Colonic mucosa (tissue), 4 donors: Measurements from ENCODE around the gene CD27. TPM values are rescaled to one million over a fixed set of nuclear protein-coding genes. Genes with fewer than 3 reads are reported as not detected.

Experiments
- DNase-seq: peaks from one replicate; pipeline ENCODE4 v3.0.0-alpha.2; 2020
- H3K27ac ChIP-seq: fragments of 200-600 bp; one replicate; pipeline ENCODE4 v1.8.0; 2021
- H3K27me3 ChIP-seq: fragments of 200-600 bp; one replicate; pipeline ENCODE4 v1.8.0; 2021
- H3K36me3 ChIP-seq: fragments of 200-600 bp; one replicate; pipeline ENCODE4 v1.8.0; 2021
- H3K4me1 ChIP-seq: fragments of 200-600 bp; one replicate; pipeline ENCODE4 v1.8.0; 2021; ENCODE audit warnings: mild to moderate bottlenecking
- H3K4me3 ChIP-seq: fragments of 200-600 bp; one replicate; pipeline ENCODE4 v1.8.0; 2021
- H3K9ac ChIP-seq, 2 donors: one replicate each; pipeline ENCODE4 v1.7.0; 2013; ENCODE audit warnings: control low read depth in 2 of 2, low read depth in 2 of 2, low read length in 2 of 2
- H3K9me3 ChIP-seq: fragments of 200-600 bp; one replicate; pipeline ENCODE4 v1.8.0; 2021
- intact Hi-C: fragments of 100-400 bp; cut with DNase I; formaldehyde crosslinking; loops from one replicate; pipeline ENCODE4 v1.14.1; 2022
- total RNA-seq, 2 donors: library from RNA; stranded (reverse); fragmentation: NEBNext Ultra II Directional in 1 of 2; extraction: Animal tissue kit (Norgen Biotek cat#: 25700) in 1 of 2; gene quantifications; one replicate each; pipeline ENCODE4 v1.2.1, GENCODE V29; 2021
- TF ChIP-seq, protein P1 (sequence below): fragments of 200-600 bp; IDR thresholded peaks from one replicate; pipeline ENCODE4 v1.8.0; 2022; ENCODE audit warnings: antibody characterized with exemption, mild to moderate bottlenecking
- donor health status: healthy.
- donor health status: DM: no; HTN: no; CAD: no.
- donor health status: DM: no; HTN: no; CAD: no.

CD27 gene
- total RNA-seq, 2 donors from 2014 or later: 1.9 to 2.4 TPM

DNA sequence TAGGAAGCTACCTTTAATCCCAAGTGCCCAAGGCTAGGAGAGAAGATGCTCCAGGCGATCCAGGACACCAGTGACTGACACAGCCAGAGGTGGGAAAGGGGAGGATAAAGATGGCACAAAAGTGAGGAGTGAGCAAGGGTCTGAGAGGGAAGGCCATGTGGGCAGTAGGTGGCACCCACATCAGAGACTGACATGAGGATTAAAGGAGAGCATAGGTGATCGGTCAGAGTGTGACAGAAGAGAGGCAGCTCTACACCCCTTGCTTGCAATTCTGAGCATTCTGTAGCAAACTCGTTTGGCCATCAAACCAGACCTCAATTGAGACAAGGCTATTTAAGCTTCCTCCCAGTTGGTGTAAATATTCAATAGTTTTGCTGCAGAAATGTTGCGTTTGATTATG, 724 bp upstream of the CD27 start:
- Histone ChIP-seq H3K36me3 (no peaks in the 10 kb centered on the region), H3K4me3 (no peak overlapping the region), H3K27me3 (no peaks in the 10 kb centered on the region), H3K9me3 (no peaks in the 10 kb centered on the region), H3K4me1 (no peaks in the 10 kb centered on the region), H3K27ac (no peak overlapping the region), H3K9ac (no peak overlapping the region)
- TF ChIP-seq, protein P1, sequence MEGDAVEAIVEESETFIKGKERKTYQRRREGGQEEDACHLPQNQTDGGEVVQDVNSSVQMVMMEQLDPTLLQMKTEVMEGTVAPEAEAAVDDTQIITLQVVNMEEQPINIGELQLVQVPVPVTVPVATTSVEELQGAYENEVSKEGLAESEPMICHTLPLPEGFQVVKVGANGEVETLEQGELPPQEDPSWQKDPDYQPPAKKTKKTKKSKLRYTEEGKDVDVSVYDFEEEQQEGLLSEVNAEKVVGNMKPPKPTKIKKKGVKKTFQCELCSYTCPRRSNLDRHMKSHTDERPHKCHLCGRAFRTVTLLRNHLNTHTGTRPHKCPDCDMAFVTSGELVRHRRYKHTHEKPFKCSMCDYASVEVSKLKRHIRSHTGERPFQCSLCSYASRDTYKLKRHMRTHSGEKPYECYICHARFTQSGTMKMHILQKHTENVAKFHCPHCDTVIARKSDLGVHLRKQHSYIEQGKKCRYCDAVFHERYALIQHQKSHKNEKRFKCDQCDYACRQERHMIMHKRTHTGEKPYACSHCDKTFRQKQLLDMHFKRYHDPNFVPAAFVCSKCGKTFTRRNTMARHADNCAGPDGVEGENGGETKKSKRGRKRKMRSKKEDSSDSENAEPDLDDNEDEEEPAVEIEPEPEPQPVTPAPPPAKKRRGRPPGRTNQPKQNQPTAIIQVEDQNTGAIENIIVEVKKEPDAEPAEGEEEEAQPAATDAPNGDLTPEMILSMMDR: no peak
- DNase-seq: no peak
- intact Hi-C loops: no loop called here

DNA sequence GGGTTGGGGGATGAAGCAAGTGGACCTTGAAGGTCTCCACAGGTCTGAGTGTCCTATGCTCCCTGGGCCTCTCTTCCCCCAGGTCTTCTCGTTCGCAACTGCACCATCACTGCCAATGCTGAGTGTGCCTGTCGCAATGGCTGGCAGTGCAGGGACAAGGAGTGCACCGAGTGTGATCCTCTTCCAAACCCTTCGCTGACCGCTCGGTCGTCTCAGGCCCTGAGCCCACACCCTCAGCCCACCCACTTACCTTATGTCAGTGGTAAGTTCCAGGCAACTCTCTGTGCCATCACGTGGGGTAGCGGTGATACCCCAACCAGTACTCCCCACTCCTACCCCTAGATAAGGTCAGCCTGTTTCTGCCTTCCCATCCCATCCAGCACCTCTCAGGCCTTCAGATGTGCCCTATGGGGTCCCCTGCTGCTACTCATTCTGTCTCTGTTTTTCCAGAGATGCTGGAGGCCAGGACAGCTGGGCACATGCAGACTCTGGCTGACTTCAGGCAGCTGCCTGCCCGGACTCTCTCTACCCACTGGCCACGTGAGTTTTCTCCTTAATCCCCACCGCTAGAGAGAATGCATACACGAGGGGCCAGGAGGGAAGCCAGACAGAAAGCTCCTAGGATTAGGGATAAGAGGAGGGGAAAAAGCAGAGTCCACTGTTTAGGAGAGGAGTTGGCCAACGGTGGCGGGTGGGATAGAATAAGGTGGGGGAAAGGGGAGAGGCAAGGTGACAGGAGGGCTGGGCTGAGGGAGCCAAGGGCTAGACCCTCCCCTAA, 5.5 kb downstream of the CD27 start:
- Histone ChIP-seq H3K36me3 (peaks cover 6% of the 10 kb centered on the region), H3K4me3 (peak overlapping the region; percentile 56), H3K27me3 (no peaks in the 10 kb centered on the region), H3K27ac (peak overlapping the region; percentile 97), H3K9me3 (no peaks in the 10 kb centered on the region), H3K9ac (peak overlapping the region; percentile 19 to 100), H3K4me1 (peaks cover 14% of the 10 kb centered on the region)
- TF ChIP-seq, protein P1: no peak
- intact Hi-C loops: loop anchor here (5.0 kb wide), 1 partner anchor 118 kb away; no protein-coding TSS in a partner anchor
- DNase-seq: no peak

DNA sequence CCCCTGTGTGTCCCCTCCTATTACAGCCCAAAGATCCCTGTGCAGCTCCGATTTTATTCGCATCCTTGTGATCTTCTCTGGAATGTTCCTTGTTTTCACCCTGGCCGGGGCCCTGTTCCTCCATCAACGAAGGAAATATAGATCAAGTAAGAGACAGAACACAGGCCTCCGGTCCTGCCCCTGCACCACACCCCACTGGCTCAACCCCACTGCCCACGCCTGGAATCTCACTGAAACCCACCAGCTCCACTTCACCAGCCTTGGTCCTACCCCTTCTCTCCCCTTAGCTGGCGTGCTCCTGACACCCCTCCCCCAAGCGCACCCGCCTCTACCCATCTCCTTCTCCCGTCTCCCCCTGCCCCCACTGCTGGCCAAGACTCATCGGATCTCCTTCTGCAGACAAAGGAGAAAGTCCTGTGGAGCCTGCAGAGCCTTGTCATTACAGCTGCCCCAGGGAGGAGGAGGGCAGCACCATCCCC, 6.2 kb downstream of the CD27 start:
- Histone ChIP-seq H3K9ac (peak overlapping the region; percentile 99 to 100), H3K4me1 (peaks cover 14% of the 10 kb centered on the region), H3K27ac (peak overlapping the region; percentile 97), H3K36me3 (peaks cover 6% of the 10 kb centered on the region), H3K4me3 (peak overlapping the region; percentile 56), H3K27me3 (no peaks in the 10 kb centered on the region), H3K9me3 (no peaks in the 10 kb centered on the region)
- intact Hi-C loops: loop anchor here (5.0 kb wide), 1 partner anchor 119 kb away; no protein-coding TSS in a partner anchor
- TF ChIP-seq, protein P1: no peak
- DNase-seq: peak; percentile 59

- H3K27ac ChIP-seq: peak within 1 kb of the TSS; percentile 97
- peaks cover 6% of the 10 kb centered on the region for H3K36me3 ChIP-seq
- no peaks in the 10 kb centered on the region for H3K27me3 ChIP-seq
- H3K4me3 ChIP-seq: peak within 1 kb of the TSS; percentile 56
- DNase-seq: peak; percentile 91
- peak within 1 kb of the TSS; percentile 99 to 100 for H3K9ac ChIP-seq
- H3K4me1 ChIP-seq: peaks cover 14% of the 10 kb centered on the region
- H3K9me3 ChIP-seq: no peaks in the 10 kb centered on the region
- intact Hi-C loops: loop anchor here (5.0 kb wide), 1 partner anchor 119 kb away; no protein-coding TSS in a partner anchor
- TF ChIP-seq, protein P1: no peak
These were observed 6.8 kb downstream of the CD27 start, which contains the start of gene TAPBPL for GRCh38 chr12:6451348-6452244. TSS of gene TAPBPL (plus strand) at chr12:6452042. CDS start at chr12:6452249, 207 bp downstream.
